GM18870 (cell line): Measurements from ENCODE around the gene TTLL11.
"Not testable (repeated sequence)": the region's sequence is repeated elsewhere in the genome, so short reads cannot be mapped to it uniquely, and the experiment has no call there.

ENCODE experiments used
- ATAC-seq: cut with Tn5 transposase; IDR thresholded peaks from one replicate; pipeline ENCODE4 v1.9.1; 2021; ENCODE audit warnings: moderate library complexity; ENCODE audit not compliant: unreplicated experiment

Gene TTLL11

GRCh38 chr9:121807069-121807822, 285.9 kb downstream of the TTLL11 start:
- no peak for ATAC-seq

DNA sequence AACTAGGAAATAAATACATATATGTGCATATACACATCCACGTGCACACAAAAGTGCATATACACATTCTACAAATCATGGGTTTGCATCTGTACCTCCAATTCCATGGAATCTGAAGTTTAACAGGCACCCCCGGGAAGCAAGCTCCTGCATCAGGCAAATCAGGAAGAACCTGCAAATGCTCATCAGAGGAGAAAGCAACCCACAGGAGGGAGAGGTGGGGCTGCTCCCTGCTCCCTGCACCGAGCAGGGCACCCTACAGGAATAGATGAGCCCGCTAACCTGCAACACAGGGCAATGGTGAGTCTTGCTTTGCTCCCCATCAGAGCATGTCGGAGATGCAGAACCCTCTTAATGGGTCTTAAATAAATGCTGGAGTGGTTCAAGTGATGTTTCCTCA, 290.4 kb downstream of the TTLL11 start:
- no peak for ATAC-seq

DNA sequence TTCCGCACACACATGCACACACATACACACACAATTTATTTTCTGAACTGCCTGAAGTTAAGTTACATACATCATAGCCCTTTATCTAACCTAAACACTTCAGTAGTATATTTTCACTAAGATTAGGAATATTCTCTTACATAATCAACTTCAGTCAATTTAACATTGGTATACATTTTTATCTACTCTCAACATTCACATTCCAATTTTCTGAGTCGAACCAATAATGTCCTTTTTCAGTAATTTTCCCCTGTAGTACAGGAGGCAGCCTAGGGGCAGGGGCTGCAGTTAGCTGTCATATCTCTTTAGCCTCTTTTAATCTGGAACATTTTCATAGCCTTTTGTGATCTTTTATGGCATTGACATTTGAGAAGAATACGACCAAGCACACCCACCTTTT, 291.5 kb downstream of the TTLL11 start:
- ATAC-seq, result no peak

- no peak for ATAC-seq
These were observed 292.7 kb downstream of the TTLL11 start for GRCh38 chr9:121800376-121800775.

GRCh38 chr9:121798941-121799340, 294.2 kb downstream of the TTLL11 start:
- ATAC-seq, result no peak

- ATAC-seq, result no peak
These were observed 296.0 kb downstream of the TTLL11 start for GRCh38 chr9:121797081-121797480.

DNA sequence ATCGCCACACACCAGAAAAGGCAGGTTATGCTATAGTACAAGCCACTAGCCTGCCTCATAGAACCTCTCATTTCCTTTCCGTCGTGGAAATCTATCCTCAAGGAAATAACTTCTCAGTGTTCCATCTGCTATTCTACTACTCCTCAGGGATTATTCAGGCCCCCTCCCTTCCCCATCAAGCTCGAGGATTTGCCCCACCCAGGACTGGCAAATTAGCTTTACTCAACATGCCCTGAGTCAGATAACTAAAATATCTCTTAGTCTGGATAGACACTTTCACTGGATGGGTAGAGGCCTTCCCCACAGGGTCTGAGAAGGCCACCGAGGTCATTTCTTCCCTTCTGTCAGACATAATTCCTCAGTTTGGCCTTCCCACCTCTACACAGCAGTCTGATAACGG, 298.8 kb downstream of the TTLL11 start:
- ATAC-seq, result not testable (repeated sequence)

GRCh38 chr9:121792476-121792875, 300.6 kb downstream of the TTLL11 start:
- not testable (repeated sequence) for ATAC-seq

DNA sequence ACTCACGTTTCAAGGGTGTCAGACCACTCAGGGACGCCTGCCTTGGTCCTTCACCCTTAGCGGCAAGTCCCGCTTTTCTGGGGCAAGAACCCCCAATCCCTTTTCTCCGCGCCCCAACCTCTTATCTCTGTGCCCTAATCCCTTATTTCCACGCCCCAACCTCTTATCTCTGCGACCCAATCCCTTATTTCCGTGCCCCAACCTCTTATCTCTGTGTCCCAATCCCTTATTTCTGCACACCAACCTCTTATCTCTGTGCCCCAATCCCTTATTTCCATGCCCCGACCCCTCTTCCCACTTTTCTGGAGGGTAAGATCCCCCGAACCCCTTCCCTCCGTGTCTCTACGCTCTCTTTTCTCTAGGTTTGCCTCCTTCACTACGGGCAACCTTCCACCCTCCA, 302.3 kb downstream of the TTLL11 start:
- ATAC-seq, result no peak

GRCh38 chr9:121788686-121789366, 304.3 kb downstream of the TTLL11 start:
- no peak for ATAC-seq

DNA sequence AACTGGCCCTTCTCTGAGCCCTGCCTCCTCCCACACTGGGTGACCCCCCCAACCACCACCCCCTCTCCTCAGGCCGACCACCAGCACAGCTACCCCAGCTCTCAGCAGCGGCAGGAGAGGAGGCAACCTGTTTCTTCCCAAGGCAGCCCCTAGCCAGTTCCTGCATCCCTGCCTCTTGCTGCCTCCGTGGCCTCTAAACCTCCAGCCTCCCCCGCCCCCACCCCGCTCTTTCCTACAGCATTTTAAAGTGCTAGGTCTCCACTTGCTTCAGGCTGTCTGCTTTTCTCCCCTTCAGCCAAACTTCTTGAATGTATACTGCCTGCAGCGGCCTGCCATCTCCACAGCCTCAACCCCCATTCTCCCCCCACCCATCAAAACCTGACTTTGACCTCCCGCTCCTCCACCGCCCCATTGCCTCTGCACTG, 306.1 kb downstream of the TTLL11 start:
- no peak for ATAC-seq

- ATAC-seq, result no peak
These were observed 306.6 kb downstream of the TTLL11 start for GRCh38 chr9:121786543-121786948.

- no peak for ATAC-seq
These were observed 307.2 kb downstream of the TTLL11 start for GRCh38 chr9:121785673-121786542.

GRCh38 chr9:121784731-121785411, 308.2 kb downstream of the TTLL11 start:
- ATAC-seq, result no peak

DNA sequence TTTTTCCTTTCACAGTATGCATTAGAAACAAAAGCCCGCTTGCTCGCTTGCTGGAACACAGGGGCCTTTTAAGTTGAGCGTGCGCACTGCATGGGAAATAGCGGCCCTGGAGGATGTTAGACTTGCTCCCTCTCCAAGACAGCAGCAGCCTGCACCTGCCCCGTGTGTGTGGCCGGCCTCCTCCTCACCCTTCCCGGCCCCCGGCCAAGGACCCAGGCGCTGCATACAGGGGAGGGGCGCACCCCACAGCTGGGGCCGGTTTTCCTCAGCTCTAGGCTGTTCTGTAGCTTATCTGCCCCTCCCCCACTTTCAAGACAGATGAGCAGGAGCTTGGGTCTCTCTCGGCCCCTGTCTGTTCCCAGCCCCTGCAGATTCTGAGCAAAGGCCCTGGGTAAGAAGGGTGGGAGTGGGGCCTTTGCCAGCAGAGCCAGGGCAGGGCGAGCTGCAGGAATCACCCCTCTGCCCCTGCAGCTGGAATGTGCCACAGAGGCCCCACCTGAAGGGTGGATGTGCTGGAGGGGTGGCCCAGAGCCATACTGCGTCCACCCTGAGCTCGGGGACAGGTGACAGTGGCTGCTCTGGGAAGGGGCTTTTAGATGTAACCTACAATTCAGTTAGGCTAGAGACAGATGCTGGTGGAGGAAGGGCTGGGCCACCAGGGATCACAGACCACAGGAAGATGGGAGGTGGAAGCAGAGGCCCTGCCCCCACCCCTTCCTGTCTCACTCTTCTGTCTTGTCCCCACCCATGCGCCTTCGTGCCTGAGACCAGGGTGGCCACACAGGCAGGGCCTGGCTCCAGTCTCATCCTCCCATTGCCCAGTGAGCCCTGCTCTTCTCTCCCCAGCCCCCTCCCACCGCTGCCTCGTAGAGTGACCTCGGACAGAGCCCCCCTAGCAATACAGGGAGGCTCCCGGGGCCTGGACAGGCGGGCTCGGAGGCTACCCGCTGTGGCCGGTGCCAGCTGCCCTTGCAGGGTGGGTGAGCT, 309.3 kb downstream of the TTLL11 start:
- no peak for ATAC-seq

- ATAC-seq, result no peak
These were observed 310.0 kb downstream of the TTLL11 start for GRCh38 chr9:121783111-121783510.

GRCh38 chr9:121782514-121783110, 310.5 kb downstream of the TTLL11 start:
- no peak for ATAC-seq

DNA sequence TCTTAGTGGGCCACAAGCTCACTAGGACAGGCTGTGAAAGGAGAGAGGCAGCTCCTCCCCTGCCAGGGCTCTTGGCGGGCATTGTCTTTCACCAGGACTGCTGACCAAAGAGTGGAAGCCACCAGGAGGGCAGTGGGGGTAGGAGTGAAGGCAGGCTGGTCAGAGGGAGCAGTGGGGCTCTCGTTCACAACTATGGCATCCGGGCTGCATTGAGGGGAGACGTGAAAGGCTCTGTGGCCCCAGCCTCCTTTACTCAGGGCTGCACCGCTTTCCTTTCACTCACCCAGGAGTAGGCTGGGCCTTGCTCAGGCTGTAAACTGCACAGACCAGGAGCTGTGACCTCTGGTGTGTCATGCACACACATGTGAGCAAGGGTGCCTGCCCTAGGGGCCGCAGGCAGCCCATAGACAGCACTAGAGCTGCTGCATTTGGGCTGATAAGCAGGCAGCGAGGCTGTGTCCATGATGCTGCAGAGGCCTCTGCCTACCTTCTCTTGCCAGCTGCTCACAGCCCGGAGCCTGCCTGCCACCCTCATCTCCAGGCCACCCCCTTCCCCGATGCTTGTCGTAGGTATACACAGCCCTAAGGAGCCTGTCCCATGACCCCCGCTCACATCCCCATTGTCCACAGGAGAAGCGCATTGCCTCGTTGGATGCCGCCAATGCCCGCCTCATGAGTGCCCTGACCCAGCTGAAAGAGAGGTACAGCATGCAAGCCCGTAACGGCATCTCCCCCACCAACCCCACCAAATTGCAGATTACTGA, 311.2 kb downstream of the TTLL11 start:
- ATAC-seq, result no peak

- ATAC-seq, result no peak
These were observed 312.0 kb downstream of the TTLL11 start for GRCh38 chr9:121781145-121781548.
